Measurements from ENCODE around the gene MED8.

Gene MED8

DNA sequence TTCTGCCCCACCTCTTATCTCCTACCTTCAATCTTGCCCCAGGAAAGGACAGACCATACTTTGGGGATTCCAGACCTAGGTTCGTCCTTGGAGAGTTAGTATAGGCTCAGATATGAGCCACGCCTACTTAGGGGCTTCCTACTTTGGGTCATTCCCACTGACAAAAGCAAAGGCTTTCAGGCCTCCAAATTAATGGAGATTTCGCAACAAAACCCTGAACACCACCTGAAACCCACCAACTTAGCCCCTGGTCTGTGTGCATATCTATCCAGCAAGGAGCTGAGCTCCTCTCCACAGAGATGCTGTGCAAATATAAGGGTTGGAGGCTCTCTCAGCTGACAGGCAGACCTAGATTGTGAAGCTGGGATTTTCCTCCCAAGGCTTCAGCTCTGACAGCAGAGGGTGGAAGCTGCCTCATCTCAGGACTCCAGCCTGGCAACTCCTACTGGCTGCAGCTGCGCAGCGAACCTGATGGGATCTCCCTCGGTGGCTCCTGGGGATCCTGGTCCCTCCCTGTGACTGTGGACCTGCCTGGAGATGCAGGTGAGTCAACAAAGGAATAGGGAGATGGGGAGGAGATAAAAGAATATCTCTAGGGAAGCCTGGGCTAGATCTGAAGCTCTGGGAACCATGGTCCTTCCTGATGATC, 49.9 kb downstream of the MED8 start:
- H3K9ac ChIP-seq, result no peak overlapping the region
- no peak overlapping the region for H3K4me3 ChIP-seq (IDR thresholded peaks at IDR 0.05; ENCODE audit: insufficient read depth, low read depth, low read length)
- H4K20me1 ChIP-seq (ENCODE audit: insufficient read depth), result no peaks in the 10 kb centered on the region
- H3K4me1 ChIP-seq (ENCODE audit: low read depth, poor library complexity, severe bottlenecking), result no peaks in the 10 kb centered on the region
- H3K27me3 ChIP-seq (ENCODE audit: insufficient read depth, low read depth), result no peaks in the 10 kb centered on the region
- H3K4me2 ChIP-seq, result no peak overlapping the region
- H3K36me3 ChIP-seq (ENCODE audit: insufficient read depth), result no peaks in the 10 kb centered on the region
- no peaks in the 10 kb centered on the region for H3K79me2 ChIP-seq (ENCODE audit: insufficient read depth, low read depth)
- no peak overlapping the region for H3K27ac ChIP-seq
- no peak overlapping the region for H2AFZ ChIP-seq (ENCODE audit: low read depth)
- TF ChIP-seq, protein P1, sequence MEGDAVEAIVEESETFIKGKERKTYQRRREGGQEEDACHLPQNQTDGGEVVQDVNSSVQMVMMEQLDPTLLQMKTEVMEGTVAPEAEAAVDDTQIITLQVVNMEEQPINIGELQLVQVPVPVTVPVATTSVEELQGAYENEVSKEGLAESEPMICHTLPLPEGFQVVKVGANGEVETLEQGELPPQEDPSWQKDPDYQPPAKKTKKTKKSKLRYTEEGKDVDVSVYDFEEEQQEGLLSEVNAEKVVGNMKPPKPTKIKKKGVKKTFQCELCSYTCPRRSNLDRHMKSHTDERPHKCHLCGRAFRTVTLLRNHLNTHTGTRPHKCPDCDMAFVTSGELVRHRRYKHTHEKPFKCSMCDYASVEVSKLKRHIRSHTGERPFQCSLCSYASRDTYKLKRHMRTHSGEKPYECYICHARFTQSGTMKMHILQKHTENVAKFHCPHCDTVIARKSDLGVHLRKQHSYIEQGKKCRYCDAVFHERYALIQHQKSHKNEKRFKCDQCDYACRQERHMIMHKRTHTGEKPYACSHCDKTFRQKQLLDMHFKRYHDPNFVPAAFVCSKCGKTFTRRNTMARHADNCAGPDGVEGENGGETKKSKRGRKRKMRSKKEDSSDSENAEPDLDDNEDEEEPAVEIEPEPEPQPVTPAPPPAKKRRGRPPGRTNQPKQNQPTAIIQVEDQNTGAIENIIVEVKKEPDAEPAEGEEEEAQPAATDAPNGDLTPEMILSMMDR (conservative IDR thresholded peaks at IDR 0.05; ENCODE audit: low read depth, low read length), result no peak

DNA sequence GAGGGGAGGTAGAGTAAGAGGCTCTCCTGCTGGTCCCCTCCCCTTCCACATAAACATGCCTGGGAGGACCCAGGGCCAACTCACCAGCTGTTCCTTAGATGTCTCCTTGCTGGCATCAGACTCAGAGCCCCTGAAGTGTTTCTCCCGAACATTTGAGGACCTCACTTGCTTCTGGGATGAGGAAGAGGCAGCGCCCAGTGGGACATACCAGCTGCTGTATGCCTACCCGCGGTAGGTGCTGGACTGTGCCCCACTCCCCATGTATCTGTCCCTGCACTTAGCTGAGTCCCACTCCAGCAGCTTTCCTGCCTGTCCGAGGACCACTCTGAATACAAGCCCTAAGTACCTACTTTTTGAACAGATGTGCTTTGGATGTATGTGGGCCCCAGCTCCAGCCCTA, 51.6 kb downstream of the MED8 start:
- Histone ChIP-seq H3K79me2 (ENCODE audit: insufficient read depth, low read depth) (no peaks in the 10 kb centered on the region), H3K4me3 (IDR thresholded peaks at IDR 0.05; ENCODE audit: insufficient read depth, low read depth, low read length) (no peak overlapping the region), H3K9ac (no peak overlapping the region), H2AFZ (ENCODE audit: low read depth) (no peak overlapping the region), H4K20me1 (ENCODE audit: insufficient read depth) (no peaks in the 10 kb centered on the region), H3K4me2 (no peak overlapping the region), H3K27ac (no peak overlapping the region), H3K36me3 (ENCODE audit: insufficient read depth) (no peaks in the 10 kb centered on the region), H3K27me3 (ENCODE audit: insufficient read depth, low read depth) (no peaks in the 10 kb centered on the region), H3K4me1 (ENCODE audit: low read depth, poor library complexity, severe bottlenecking) (no peaks in the 10 kb centered on the region)
- TF ChIP-seq, protein P1 (conservative IDR thresholded peaks at IDR 0.05; ENCODE audit: low read depth, low read length), result no peak

DNA sequence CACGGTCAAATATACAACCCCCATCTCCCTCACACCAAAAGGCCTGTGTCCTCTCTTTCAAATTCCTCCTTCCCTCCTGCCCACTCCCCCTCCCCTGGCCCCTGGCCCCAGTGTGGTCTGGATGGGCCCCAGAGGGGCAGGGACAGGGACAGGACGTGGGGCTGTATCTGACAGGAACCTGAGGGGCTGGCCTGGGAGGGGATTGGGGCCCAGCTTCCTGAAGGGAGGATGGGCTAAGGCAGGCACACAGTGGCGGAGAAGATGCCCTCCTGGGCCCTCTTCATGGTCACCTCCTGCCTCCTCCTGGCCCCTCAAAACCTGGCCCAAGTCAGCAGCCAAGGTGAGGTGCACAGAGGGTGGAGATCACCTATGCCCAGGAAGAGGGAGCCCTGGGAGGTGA, 52.0 kb downstream of the MED8 start, which contains the start of gene MPL:
TSS of gene MPL (plus strand) at position 231 of the 400 bp plus-strand sequence. CDS start at position 262, 31 bp downstream.
- no peaks in the 10 kb centered on the region for H3K27me3 ChIP-seq (ENCODE audit: insufficient read depth, low read depth)
- no peak within 1 kb of the TSS for H3K4me3 ChIP-seq (IDR thresholded peaks at IDR 0.05; ENCODE audit: insufficient read depth, low read depth, low read length)
- H4K20me1 ChIP-seq (ENCODE audit: insufficient read depth), result no peaks in the 10 kb centered on the region
- H3K4me1 ChIP-seq (ENCODE audit: low read depth, poor library complexity, severe bottlenecking), result no peaks in the 10 kb centered on the region
- H3K4me2 ChIP-seq, result no peak within 1 kb of the TSS
- no peaks in the 10 kb centered on the region for H3K36me3 ChIP-seq (ENCODE audit: insufficient read depth)
- H3K9ac ChIP-seq, result no peak within 1 kb of the TSS
- TF ChIP-seq, protein P1 (conservative IDR thresholded peaks at IDR 0.05; ENCODE audit: low read depth, low read length), result no peak
- no peak within 1 kb of the TSS for H2AFZ ChIP-seq (ENCODE audit: low read depth)
- no peak within 1 kb of the TSS for H3K27ac ChIP-seq
- no peaks in the 10 kb centered on the region for H3K79me2 ChIP-seq (ENCODE audit: insufficient read depth, low read depth)

DNA sequence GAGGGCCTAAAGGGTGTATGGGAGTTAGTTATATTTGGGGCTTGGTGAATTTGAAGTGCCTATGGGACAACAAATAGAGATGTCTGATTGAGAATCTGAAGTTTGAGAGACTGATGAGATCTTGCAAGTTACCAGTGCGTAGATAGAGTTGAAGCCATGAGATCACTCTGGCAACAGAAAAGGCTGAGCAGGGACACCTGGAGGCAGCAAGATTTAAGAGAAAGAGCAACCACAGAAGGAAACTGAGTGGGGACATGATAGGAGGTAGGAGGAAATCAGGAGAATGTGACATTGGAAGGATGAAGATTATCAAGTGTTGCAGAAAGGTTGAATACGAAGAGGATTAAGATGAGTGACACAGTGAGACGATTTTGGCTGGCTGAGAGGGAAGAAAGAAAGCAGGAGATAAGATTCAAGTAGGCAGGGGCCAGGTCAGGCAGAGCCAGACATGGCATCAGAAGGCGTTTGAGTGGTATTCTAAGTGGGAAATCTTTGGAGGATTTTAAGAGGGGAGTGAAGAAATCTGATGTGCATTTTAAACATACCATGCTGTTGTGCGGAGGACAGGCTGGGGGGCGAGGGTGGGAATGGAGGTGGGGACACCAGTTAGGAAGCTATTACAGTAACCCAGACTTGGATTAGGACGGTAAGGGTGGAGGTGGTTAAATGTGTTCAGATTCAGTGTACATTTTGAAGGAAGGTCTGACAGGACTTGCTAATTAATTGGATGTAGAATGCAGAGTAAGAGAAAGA, 55.0 kb downstream of the MED8 start:
- Histone ChIP-seq H3K79me2 (ENCODE audit: insufficient read depth, low read depth) (no peaks in the 10 kb centered on the region), H4K20me1 (ENCODE audit: insufficient read depth) (no peaks in the 10 kb centered on the region), H3K4me2 (no peak overlapping the region), H3K27me3 (ENCODE audit: insufficient read depth, low read depth) (no peaks in the 10 kb centered on the region), H2AFZ (ENCODE audit: low read depth) (no peak overlapping the region), H3K9ac (no peak overlapping the region), H3K36me3 (ENCODE audit: insufficient read depth) (no peaks in the 10 kb centered on the region), H3K27ac (no peak overlapping the region), H3K4me3 (IDR thresholded peaks at IDR 0.05; ENCODE audit: insufficient read depth, low read depth, low read length) (no peak overlapping the region), H3K4me1 (ENCODE audit: low read depth, poor library complexity, severe bottlenecking) (no peaks in the 10 kb centered on the region)
- TF ChIP-seq, protein P1 (conservative IDR thresholded peaks at IDR 0.05; ENCODE audit: low read depth, low read length), result no peak

Measured in KMS-11 (cell line).